GM12865 (cell line): ENCODE results near the gene THOP1.

Experiments
- DNase-seq: peaks from one replicate; pipeline ENCODE4 v3.0.0; 2010; ENCODE audit warnings: low read depth
- H3K4me3 ChIP-seq: 2 replicates; pipeline ENCODE4 v1.5.1; 2011; ENCODE audit warnings: mild to moderate bottlenecking, low read depth, low read length, control low read depth
- CTCF ChIP-seq: IDR thresholded peaks from 2 replicates; pipeline ENCODE4 v1.5.1; 2011; ENCODE audit warnings: low read length, control low read depth, low read depth, inconsistent platforms; ENCODE audit not compliant: insufficient read depth; ENCODE audit errors: missing control alignments

The THOP1 gene

GRCh38 chr19:2775556-2776430, 9.5 kb upstream of the THOP1 start:
- no peak overlapping the region for H3K4me3 ChIP-seq
- TF ChIP-seq CTCF: no peak
- DNase-seq: no peak

GRCh38 chr19:2777952-2778683, 7.2 kb upstream of the THOP1 start:
- no peak overlapping the region for H3K4me3 ChIP-seq
- no peak for TF ChIP-seq CTCF
- DNase-seq: no peak

- H3K4me3 ChIP-seq: no peak overlapping the region
- TF ChIP-seq CTCF: no peak
- DNase-seq: no peak
These were observed 6.1 kb upstream of the THOP1 start for GRCh38 chr19:2779121-2779740.

GRCh38 chr19:2780284-2780683, 5.0 kb upstream of the THOP1 start:
- no peak for TF ChIP-seq CTCF
- no peak for DNase-seq
- no peak overlapping the region for H3K4me3 ChIP-seq

GRCh38 chr19:2782329-2782935, 2.9 kb upstream of the THOP1 start:
- DNase-seq: no peak
- TF ChIP-seq CTCF: no peak
- peak overlapping the region; percentile 79 for H3K4me3 ChIP-seq

- DNase-seq: peak; percentile 100
- TF ChIP-seq CTCF: peak; percentile 36
These were observed 2.1 kb upstream of the THOP1 start, which contains the start of gene SGTA for GRCh38 chr19:2782936-2783780. Gene SGTA (minus strand): TSS chr19:2783273. CDS start chr19:2769068, 14,205 bp downstream.

More at GRCh38 chr19:2782936-2783780, 2.1 kb upstream of the THOP1 start, which contains the start of gene SGTA:
- H3K4me3 ChIP-seq: peak within 1 kb of the TSS; percentile 79
